SKM-1 treated with dmso at 0.1 percent for 144 hours (cell line): ENCODE data around the gene PROM2.

Source experiments
- DNase-seq: peaks from one replicate; lab custom pipeline; 2025; ENCODE audit not compliant: unreplicated experiment; lab: John Stamatoyannopoulos, UW

The PROM2 gene

DNA sequence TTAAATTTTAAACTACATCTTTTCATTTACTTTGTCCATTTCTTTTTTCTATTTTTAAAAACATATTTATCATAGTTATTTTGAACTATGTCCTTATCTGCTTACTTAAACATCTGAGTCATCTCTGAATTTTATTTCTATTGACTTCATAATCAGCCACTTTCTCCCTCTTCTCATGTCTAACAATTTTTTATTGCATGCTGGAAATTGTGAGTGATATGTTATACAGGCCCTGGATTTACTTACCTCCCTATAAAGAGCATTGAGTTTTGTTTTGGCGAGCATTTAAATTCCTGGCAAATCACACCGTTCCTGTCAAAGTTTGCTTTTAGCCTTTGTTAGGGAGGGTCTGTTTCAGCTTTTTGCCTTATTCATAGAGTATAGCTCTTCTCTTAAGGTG, 62.2 kb downstream of the PROM2 start:
- DNase-seq = no peak

DNA sequence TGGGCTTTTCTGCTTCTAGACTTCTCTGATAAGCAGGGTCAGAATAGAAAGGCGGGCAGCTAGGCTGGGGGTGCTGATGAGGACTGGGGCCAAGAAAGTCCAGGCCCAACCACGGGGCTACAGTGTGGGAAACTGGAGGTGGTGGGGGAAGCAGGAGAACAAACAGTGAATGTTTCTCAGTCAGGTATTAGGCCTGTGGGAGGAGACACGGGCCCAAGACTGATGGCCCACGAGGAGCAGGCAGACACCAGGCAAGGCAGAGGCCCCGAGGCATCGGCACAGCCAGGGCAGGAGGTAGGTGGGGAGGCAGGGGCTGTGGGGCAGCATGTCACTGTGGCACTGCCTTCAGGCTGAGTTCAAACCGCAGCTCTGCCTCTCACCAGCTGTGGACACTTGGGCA, 63.6 kb downstream of the PROM2 start:
- no peak for DNase-seq
